Spleen (tissue), 7 donors: ENCODE measurements around the gene RFXANK.

Experiments
- CTCF ChIP-seq, 11 experiments: fragments of 200-600 bp in 7 of 11; fragments of 450-650 bp in 4 of 11; sonication (generic) in 4 of 11; IDR thresholded peaks in 8 of 11; conservative IDR thresholded peaks in 3 of 11; 1 replicate in 7 of 11; 2 replicates in 4 of 11; pipeline versions ENCODE4 v1.4.0 to v1.8.0; 2016 to 2021; ENCODE audit warnings: antibody characterized with exemption in 11 of 11, inconsistent platforms in 4 of 11, mild to moderate bottlenecking in 1 of 11
- POLR2A ChIP-seq, 3 donors: fragments of 450-650 bp; IDR thresholded peaks; one replicate each; pipeline ENCODE4 v1.5.1; 2017; ENCODE audit warnings: antibody characterized with exemption in 3 of 3, mild to moderate bottlenecking in 1 of 3
- POLR2AphosphoS5 ChIP-seq, 3 donors: sonication (generic); formaldehyde crosslinking; IDR thresholded peaks; one replicate each; pipeline ENCODE4 v1.5.1; 2017; ENCODE audit warnings: antibody characterized with exemption in 3 of 3
- donor health status: DM: no; HTN: no; CAD: no; lungs with moderate emphysema.
- donor health status: DM: no; HTN: no; CAD: no.
- donor health status: DM: no; HTN: no; CAD: no.

GRCh38 chr19:19181488-19181998 lies 10.5 kb upstream of the RFXANK start:
- TF ChIP-seq CTCF (IDR thresholded peaks at IDR 0.05 in 8 of 11, conservative IDR thresholded peaks at IDR 0.05 in 3 of 11) (no peak), POLR2A (IDR thresholded peaks at IDR 0.05) (no peak), POLR2AphosphoS5 (IDR thresholded peaks at IDR 0.05) (no peak)
